Endothelial cell (in vitro differentiated cells): ENCODE data around the gene SMIM28. TPM values are rescaled to one million over a fixed set of nuclear protein-coding genes. Genes with fewer than 3 reads are reported as not detected.

Experiments
- DNase-seq: peaks from one replicate; pipeline ENCODE4 v3.0.0; 2021; ENCODE audit warnings: low spot score
- H3K27ac Mint-ChIP-seq: one replicate; pipeline ENCODE4 v1.8.0; 2021; ENCODE audit warnings: mixed read lengths, inconsistent platforms; ENCODE audit not compliant: unreplicated experiment
- H3K27me3 Mint-ChIP-seq: one replicate; pipeline ENCODE4 v1.8.0; 2021; ENCODE audit warnings: mild to moderate bottlenecking, moderate library complexity, mixed read lengths, inconsistent platforms; ENCODE audit not compliant: unreplicated experiment
- H3K36me3 Mint-ChIP-seq: one replicate; pipeline ENCODE4 v1.8.0; 2021; ENCODE audit warnings: mild to moderate bottlenecking, low read depth, mixed read lengths, inconsistent platforms; ENCODE audit not compliant: unreplicated experiment
- H3K4me1 Mint-ChIP-seq: one replicate; pipeline ENCODE4 v1.8.0; 2021; ENCODE audit warnings: mild to moderate bottlenecking, mixed read lengths, inconsistent platforms; ENCODE audit not compliant: unreplicated experiment
- H3K4me3 Mint-ChIP-seq: one replicate; pipeline ENCODE4 v1.8.0; 2021; ENCODE audit warnings: mild to moderate bottlenecking, mixed read lengths, inconsistent platforms; ENCODE audit not compliant: unreplicated experiment
- H3K9me3 Mint-ChIP-seq: one replicate; pipeline ENCODE4 v1.8.0; 2021; ENCODE audit warnings: mixed read lengths, inconsistent platforms; ENCODE audit not compliant: unreplicated experiment
- long read RNA-seq: library from polyadenylated mRNA; unstranded; transcript quantifications from one replicate; pipeline ENCODE4 v2.0.0, GENCODE V29; 2020; ENCODE audit not compliant: unreplicated experiment
- total RNA-seq: library from RNA; stranded (reverse); fragmentation: NEBNext Ultra II Directional; extraction: Animal tissue kit (Norgen Biotek cat#: 25700); gene quantifications from one replicate; pipeline ENCODE4 v1.2.1, GENCODE V29; 2021; ENCODE audit not compliant: unreplicated experiment
- TF ChIP-seq, protein P1 (sequence below): fragments of 200-600 bp; sonication (generic); IDR thresholded peaks from one replicate; pipeline ENCODE4 v1.5.0; 2021; ENCODE audit warnings: antibody characterized with exemption; ENCODE audit not compliant: unreplicated experiment

The SMIM28 gene
- total RNA-seq = not detected
- long read RNA-seq = 0 reads

GRCh38 chr6:138377844-138378243 is at the start of gene SMIM28:
Gene SMIM28, plus strand, starts transcription at chr6:138377905. Its CDS starts 168 bp downstream, at chr6:138378073.
- Mint-ChIP-seq H3K4me1 (no peaks in the 10 kb centered on the region), H3K9me3 (no peaks in the 10 kb centered on the region), H3K27me3 (peaks cover 3% of the 10 kb centered on the region), H3K36me3 (no peaks in the 10 kb centered on the region), H3K4me3 (no peak within 1 kb of the TSS), H3K27ac (no peak within 1 kb of the TSS)
- DNase-seq = no peak
- TF ChIP-seq, protein P1, sequence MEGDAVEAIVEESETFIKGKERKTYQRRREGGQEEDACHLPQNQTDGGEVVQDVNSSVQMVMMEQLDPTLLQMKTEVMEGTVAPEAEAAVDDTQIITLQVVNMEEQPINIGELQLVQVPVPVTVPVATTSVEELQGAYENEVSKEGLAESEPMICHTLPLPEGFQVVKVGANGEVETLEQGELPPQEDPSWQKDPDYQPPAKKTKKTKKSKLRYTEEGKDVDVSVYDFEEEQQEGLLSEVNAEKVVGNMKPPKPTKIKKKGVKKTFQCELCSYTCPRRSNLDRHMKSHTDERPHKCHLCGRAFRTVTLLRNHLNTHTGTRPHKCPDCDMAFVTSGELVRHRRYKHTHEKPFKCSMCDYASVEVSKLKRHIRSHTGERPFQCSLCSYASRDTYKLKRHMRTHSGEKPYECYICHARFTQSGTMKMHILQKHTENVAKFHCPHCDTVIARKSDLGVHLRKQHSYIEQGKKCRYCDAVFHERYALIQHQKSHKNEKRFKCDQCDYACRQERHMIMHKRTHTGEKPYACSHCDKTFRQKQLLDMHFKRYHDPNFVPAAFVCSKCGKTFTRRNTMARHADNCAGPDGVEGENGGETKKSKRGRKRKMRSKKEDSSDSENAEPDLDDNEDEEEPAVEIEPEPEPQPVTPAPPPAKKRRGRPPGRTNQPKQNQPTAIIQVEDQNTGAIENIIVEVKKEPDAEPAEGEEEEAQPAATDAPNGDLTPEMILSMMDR = no peak

GRCh38 chr6:138328210-138328609 is 49.5 kb upstream of the SMIM28 start:
- no peak overlapping the region for H3K27ac Mint-ChIP-seq
- H3K4me1 Mint-ChIP-seq = no peaks in the 10 kb centered on the region
- H3K4me3 Mint-ChIP-seq = no peak overlapping the region
- DNase-seq = no peak
- TF ChIP-seq, protein P1 = no peak
- H3K9me3 Mint-ChIP-seq = no peaks in the 10 kb centered on the region
- H3K36me3 Mint-ChIP-seq = peaks cover 5% of the 10 kb centered on the region
- H3K27me3 Mint-ChIP-seq = peaks cover 1% of the 10 kb centered on the region

DNA sequence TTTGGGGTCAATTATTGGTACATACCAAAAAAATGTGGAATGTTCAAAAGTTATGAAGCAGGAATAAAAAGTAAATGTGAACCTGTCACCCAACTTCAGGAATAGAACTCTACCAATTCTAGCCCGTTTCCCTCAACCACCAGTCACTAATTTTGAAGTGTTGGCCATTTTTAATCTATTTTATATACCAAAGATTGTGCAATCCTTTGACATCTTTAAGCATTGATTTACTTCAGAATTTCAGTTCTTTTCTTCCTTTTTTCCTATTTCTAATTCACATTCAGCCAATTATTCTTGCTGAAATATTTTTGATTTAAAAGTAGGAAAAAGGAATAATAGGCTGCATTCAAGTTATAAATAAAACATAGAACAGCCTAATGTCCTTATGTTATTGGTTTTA is 46.9 kb upstream of the SMIM28 start:
- Mint-ChIP-seq H3K36me3 (peaks cover 10% of the 10 kb centered on the region), H3K4me1 (no peaks in the 10 kb centered on the region), H3K4me3 (no peak overlapping the region), H3K27me3 (peaks cover 1% of the 10 kb centered on the region), H3K9me3 (no peaks in the 10 kb centered on the region), H3K27ac (no peak overlapping the region)
- TF ChIP-seq, protein P1 = no peak
- DNase-seq = no peak

DNA sequence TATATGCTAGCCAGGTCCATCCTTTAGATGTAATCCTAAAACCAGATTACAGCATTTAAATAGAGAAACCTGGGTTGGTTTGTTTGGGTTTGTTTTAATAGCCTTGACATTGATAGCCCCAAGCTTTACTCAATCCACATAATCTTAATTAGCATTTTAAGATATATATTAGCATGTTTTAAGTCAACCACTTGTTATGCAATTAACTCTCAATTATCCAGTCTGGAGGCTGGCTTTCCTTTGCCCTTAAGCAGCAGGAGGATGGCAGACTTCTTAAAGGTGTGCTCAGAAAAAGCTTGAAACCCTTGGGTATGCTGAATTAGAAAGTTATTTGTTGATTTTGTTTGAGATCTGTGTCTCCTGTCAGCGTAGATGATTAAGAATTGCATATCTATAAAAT is 46.3 kb upstream of the SMIM28 start:
- Mint-ChIP-seq H3K4me3 (no peak overlapping the region), H3K27ac (no peak overlapping the region), H3K4me1 (no peaks in the 10 kb centered on the region), H3K36me3 (peaks cover 5% of the 10 kb centered on the region), H3K9me3 (no peaks in the 10 kb centered on the region), H3K27me3 (peaks cover 1% of the 10 kb centered on the region)
- TF ChIP-seq, protein P1 = no peak
- DNase-seq = no peak

DNA sequence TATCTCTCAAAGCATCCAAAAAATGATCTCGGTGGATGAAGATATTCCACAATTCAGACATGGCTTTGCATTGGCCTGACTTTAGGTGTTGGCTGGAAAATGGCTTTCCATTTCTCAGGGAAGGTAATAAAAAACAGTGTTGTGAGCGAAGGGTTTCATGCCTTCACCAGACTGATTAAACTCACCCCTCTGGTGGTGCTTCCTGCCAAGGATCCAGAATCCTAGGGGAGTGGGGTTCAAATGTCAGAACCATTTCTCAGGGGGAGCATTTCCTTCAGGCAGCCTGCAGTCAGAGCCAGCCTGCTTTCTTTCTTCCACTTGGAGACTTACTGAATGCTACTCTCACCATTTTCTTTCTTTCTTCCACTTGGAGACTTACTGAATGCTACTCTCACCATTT is 45.7 kb upstream of the SMIM28 start:
- H3K4me1 Mint-ChIP-seq = no peaks in the 10 kb centered on the region

More for the DNA sequence above, 45.7 kb upstream of the SMIM28 start:
- Mint-ChIP-seq H3K27ac (no peak overlapping the region), H3K4me3 (no peak overlapping the region), H3K36me3 (peaks cover 5% of the 10 kb centered on the region), H3K9me3 (no peaks in the 10 kb centered on the region), H3K27me3 (peaks cover 1% of the 10 kb centered on the region)
- TF ChIP-seq, protein P1 = no peak
- no peak for DNase-seq
